Measurements from ENCODE around the gene DNMBP.
"Not testable (repeated sequence)": the region's sequence is repeated elsewhere in the genome, so short reads cannot be mapped to it uniquely, and the experiment has no call there.

DNA sequence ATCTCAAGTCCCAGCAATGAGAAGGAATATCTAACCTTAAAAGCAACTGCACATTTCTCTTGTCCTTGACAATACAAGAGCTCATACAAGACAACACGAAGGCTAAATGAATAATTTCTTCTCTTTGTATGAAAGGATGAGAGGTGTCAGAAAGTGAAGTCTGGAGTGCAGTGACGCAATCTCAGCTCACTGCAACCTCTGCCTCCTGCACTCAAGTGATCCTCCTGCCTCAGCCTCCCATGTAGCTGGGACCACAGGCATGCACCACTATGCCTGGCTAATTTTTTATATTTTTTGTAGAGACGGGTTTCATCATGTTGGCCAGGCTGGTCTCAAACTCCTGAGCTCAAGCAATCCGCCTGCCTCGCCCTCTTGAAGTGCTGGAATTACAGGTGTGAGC, 24.1 kb downstream of the DNMBP start:
- TF ChIP-seq, protein P1, sequence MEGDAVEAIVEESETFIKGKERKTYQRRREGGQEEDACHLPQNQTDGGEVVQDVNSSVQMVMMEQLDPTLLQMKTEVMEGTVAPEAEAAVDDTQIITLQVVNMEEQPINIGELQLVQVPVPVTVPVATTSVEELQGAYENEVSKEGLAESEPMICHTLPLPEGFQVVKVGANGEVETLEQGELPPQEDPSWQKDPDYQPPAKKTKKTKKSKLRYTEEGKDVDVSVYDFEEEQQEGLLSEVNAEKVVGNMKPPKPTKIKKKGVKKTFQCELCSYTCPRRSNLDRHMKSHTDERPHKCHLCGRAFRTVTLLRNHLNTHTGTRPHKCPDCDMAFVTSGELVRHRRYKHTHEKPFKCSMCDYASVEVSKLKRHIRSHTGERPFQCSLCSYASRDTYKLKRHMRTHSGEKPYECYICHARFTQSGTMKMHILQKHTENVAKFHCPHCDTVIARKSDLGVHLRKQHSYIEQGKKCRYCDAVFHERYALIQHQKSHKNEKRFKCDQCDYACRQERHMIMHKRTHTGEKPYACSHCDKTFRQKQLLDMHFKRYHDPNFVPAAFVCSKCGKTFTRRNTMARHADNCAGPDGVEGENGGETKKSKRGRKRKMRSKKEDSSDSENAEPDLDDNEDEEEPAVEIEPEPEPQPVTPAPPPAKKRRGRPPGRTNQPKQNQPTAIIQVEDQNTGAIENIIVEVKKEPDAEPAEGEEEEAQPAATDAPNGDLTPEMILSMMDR (IDR thresholded peaks at IDR 0.05): not testable (repeated sequence)
- TF ChIP-seq POLR2AphosphoS5, POLR2A (IDR thresholded peaks at IDR 0.05): not testable (repeated sequence)
